Astrocyte (in vitro differentiated cells and primary cell): Measurements from ENCODE around the gene TRERF1. TPM values are rescaled to one million over a fixed set of nuclear protein-coding genes. Genes with fewer than 3 reads are reported as not detected.
A peak's percentile ranks its signal among the peaks of the same experiment; 100 is the strongest.

Source experiments
- DNase-seq: peaks from one replicate; pipeline ENCODE4 v3.0.0-alpha.2; 2010; ENCODE audit warnings: low read depth
- FAIRE-seq: peaks from 2 replicates; lab custom pipeline; 2011; peaks lifted over from hg19 to GRCh38; lab: Jason Lieb, UNC
- H2AFZ ChIP-seq: 2 replicates; pipeline ENCODE4 v1.6.0; 2012; ENCODE audit warnings: low read depth, low read length, inconsistent platforms
- H3K27ac ChIP-seq: 2 replicates; pipeline ENCODE4 v1.5.1; 2011; ENCODE audit warnings: low read depth, low read length, inconsistent platforms
- H3K27me3 ChIP-seq: 2 replicates; pipeline ENCODE4 v1.6.0; 2011; ENCODE audit warnings: low read length, inconsistent platforms; ENCODE audit not compliant: insufficient read depth
- H3K36me3 ChIP-seq: 2 replicates; pipeline ENCODE4 v1.5.1; 2011; ENCODE audit warnings: low read length, inconsistent platforms; ENCODE audit not compliant: insufficient read depth
- H3K4me1 ChIP-seq: 2 replicates; pipeline ENCODE4 v1.5.1; 2011; ENCODE audit warnings: low read length, inconsistent platforms; ENCODE audit not compliant: insufficient read depth
- H3K4me2 ChIP-seq: 2 replicates; pipeline ENCODE4 v1.6.0; 2012; ENCODE audit warnings: low read length, inconsistent platforms
- H3K4me3 ChIP-seq: 2 replicates; pipeline ENCODE4 v1.5.1; 2011; ENCODE audit warnings: low read depth, mild to moderate bottlenecking, low read length, inconsistent platforms; ENCODE audit not compliant: insufficient read depth
- H3K79me2 ChIP-seq: 2 replicates; pipeline ENCODE4 v1.6.0; 2012; ENCODE audit warnings: mild to moderate bottlenecking, low read length, inconsistent platforms; ENCODE audit not compliant: insufficient read depth
- H3K9ac ChIP-seq: 2 replicates; pipeline ENCODE4 v1.6.0; 2012; ENCODE audit warnings: mild to moderate bottlenecking, low read length, inconsistent platforms
- H3K9me3 ChIP-seq: 2 replicates; pipeline ENCODE4 v1.5.1; 2012; ENCODE audit warnings: low read depth, mild to moderate bottlenecking, low read length, inconsistent platforms; ENCODE audit not compliant: insufficient read depth
- H4K20me1 ChIP-seq: 2 replicates; pipeline ENCODE4 v1.6.0; 2012; ENCODE audit warnings: low read length, inconsistent platforms; ENCODE audit not compliant: insufficient read depth
- H3K27ac Mint-ChIP-seq: one replicate; pipeline ENCODE4 v1.8.0; 2021; ENCODE audit warnings: mild to moderate bottlenecking, mixed read lengths; ENCODE audit not compliant: unreplicated experiment
- H3K27me3 Mint-ChIP-seq: one replicate; pipeline ENCODE4 v1.8.0; 2021; ENCODE audit warnings: low read depth, mixed read lengths; ENCODE audit not compliant: unreplicated experiment
- H3K36me3 Mint-ChIP-seq: one replicate; pipeline ENCODE4 v1.8.0; 2021; ENCODE audit warnings: low read depth, mixed read lengths; ENCODE audit not compliant: unreplicated experiment
- H3K4me1 Mint-ChIP-seq: one replicate; pipeline ENCODE4 v1.8.0; 2021; ENCODE audit warnings: low read depth, mixed read lengths; ENCODE audit not compliant: unreplicated experiment
- H3K4me3 Mint-ChIP-seq: one replicate; pipeline ENCODE4 v1.8.0; 2021; ENCODE audit warnings: mild to moderate bottlenecking, moderate library complexity, mixed read lengths; ENCODE audit not compliant: unreplicated experiment
- H3K9me3 Mint-ChIP-seq: one replicate; pipeline ENCODE4 v1.8.0; 2021; ENCODE audit warnings: mild to moderate bottlenecking, mixed read lengths; ENCODE audit not compliant: unreplicated experiment
- EZH2 ChIP-seq: IDR thresholded peaks from 2 replicates; pipeline ENCODE4 v1.6.1; 2012; ENCODE audit warnings: mild to moderate bottlenecking, low read length, inconsistent platforms; ENCODE audit not compliant: insufficient read depth
- total RNA-seq: library from RNA; stranded (reverse); gene quantifications from 2 replicates; pipeline ENCODE4 v1.2.1, GENCODE V29; 2021
- TF ChIP-seq, protein P1 (sequence below): IDR thresholded peaks from 2 replicates; pipeline ENCODE4 v1.5.1; 2011; ENCODE audit warnings: low read depth, mild to moderate bottlenecking, inconsistent platforms, low read length, moderate library complexity; ENCODE audit not compliant: insufficient read depth

TRERF1 gene
- total RNA-seq, 1 donor from 2014 or later = 8.6 TPM

DNA sequence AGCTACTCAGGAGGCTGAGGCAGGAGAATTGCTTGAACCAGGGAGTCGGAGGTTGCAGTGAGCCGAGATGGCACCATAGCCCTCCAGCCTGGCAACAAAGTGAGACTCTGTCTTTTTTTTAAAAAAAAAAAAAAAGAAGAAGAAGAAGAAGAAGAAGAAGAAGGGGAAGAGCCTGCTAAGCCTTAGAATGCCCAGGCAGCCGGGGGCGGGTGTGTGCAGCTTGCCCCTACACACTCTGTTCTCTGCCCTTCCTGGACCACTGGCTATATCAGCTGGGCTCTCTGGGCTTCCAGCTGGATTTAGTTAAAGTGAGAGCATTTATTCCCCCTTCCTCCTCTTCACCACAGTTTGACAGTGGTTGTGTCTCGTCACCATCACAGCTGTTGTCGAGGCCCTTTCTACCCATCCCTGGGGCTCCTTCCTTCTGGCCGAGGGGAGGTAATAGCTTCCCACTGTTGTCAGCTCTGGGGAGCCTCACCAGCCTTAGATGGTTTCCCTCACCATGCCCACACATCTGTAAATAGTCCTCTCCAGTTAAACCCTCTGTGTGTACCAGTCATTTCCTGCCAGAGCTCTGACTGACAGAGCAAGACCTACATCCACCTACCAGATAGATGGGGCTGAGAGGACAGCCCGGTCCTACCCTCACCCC is 77.6 kb downstream of the TRERF1 start:
- peak overlapping the region; percentile 34 for H3K27ac Mint-ChIP-seq
- Histone ChIP-seq H3K9me3 (no peaks in the 10 kb centered on the region), H3K27ac (no peak overlapping the region), H3K4me2 (no peak overlapping the region), H3K36me3 (no peaks in the 10 kb centered on the region), H3K79me2 (peaks cover 11% of the 10 kb centered on the region), H3K9ac (no peak overlapping the region), H3K4me1 (no peaks in the 10 kb centered on the region), H4K20me1 (peaks cover 28% of the 10 kb centered on the region), H3K4me3 (no peak overlapping the region), H3K27me3 (no peaks in the 10 kb centered on the region), H2AFZ (no peak overlapping the region)
- no peaks in the 10 kb centered on the region for H3K27me3 Mint-ChIP-seq
- peaks cover 3% of the 10 kb centered on the region for H3K4me1 Mint-ChIP-seq
- H3K9me3 Mint-ChIP-seq = no peaks in the 10 kb centered on the region
- TF ChIP-seq EZH2 = no peak
- TF ChIP-seq, protein P1, sequence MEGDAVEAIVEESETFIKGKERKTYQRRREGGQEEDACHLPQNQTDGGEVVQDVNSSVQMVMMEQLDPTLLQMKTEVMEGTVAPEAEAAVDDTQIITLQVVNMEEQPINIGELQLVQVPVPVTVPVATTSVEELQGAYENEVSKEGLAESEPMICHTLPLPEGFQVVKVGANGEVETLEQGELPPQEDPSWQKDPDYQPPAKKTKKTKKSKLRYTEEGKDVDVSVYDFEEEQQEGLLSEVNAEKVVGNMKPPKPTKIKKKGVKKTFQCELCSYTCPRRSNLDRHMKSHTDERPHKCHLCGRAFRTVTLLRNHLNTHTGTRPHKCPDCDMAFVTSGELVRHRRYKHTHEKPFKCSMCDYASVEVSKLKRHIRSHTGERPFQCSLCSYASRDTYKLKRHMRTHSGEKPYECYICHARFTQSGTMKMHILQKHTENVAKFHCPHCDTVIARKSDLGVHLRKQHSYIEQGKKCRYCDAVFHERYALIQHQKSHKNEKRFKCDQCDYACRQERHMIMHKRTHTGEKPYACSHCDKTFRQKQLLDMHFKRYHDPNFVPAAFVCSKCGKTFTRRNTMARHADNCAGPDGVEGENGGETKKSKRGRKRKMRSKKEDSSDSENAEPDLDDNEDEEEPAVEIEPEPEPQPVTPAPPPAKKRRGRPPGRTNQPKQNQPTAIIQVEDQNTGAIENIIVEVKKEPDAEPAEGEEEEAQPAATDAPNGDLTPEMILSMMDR = no peak
- FAIRE-seq = no peak
- H3K36me3 Mint-ChIP-seq = peaks cover 5% of the 10 kb centered on the region
- DNase-seq = no peak
- H3K4me3 Mint-ChIP-seq = no peak overlapping the region

DNA sequence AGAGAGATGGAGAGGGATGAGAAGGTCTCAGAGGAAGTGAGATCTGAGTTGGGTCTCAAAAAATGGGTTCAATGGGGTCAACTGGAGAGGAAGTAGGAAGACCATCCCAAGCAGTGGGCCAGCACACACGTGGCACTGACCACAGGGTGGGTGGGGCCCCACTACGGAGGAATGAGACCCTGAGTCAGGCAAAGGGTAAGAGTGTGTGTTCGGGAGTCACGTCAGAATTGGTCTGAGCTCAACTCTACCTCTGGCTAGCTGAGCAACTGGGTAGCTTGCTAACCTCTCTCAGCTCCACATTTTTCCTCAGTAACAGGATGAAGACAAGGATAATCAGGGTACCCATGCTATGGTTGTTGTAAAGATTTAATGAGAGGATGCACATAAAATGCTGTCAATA is 79.0 kb downstream of the TRERF1 start:
- peaks cover 7% of the 10 kb centered on the region for H3K36me3 Mint-ChIP-seq
- Histone ChIP-seq H4K20me1 (peaks cover 26% of the 10 kb centered on the region), H3K27ac (no peak overlapping the region), H3K27me3 (no peaks in the 10 kb centered on the region), H3K9me3 (no peaks in the 10 kb centered on the region), H3K79me2 (peaks cover 19% of the 10 kb centered on the region), H2AFZ (no peak overlapping the region), H3K4me3 (no peak overlapping the region), H3K4me1 (peaks cover 6% of the 10 kb centered on the region), H3K9ac (no peak overlapping the region), H3K4me2 (no peak overlapping the region), H3K36me3 (no peaks in the 10 kb centered on the region)
- H3K27ac Mint-ChIP-seq = peak overlapping the region; percentile 1
- H3K9me3 Mint-ChIP-seq = no peaks in the 10 kb centered on the region
- no peaks in the 10 kb centered on the region for H3K27me3 Mint-ChIP-seq
- TF ChIP-seq, protein P1 = no peak
- TF ChIP-seq EZH2 = no peak
- DNase-seq (no peak), FAIRE-seq (no peak)
- H3K4me3 Mint-ChIP-seq = no peak overlapping the region
- peaks cover 9% of the 10 kb centered on the region for H3K4me1 Mint-ChIP-seq

DNA sequence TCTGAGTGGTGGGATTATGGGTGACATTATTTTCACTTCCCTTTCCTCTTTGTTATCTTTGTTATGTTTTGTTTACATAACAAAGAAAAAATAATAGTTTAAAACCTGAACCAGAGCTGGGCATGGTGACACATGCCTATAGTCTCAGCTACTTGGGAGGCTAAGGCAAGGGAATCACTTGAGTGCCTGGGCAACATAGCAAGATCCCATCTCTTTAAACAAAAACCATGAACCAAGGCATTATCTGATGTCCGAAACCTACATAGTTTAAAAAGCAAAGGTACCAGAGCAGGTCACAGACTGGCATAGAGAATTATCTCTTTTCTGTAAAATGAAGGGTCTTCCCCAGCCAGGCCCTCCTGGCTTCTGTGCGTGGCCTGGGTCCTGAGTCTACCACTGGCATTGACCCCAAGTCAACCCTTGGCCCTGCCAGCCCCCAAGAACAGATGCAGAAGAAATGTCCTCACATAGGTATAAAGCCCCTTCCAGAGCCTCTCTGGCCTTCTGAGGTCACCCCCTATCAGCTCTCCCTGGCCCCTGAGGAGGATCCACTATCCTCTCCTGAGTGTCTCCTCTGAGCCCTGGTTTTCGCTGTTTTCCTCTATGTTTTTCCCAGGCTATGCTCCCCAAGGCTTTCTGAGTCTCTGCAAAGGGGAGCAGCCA is 81.3 kb downstream of the TRERF1 start:
- Mint-ChIP-seq H3K36me3 (peaks cover 11% of the 10 kb centered on the region), H3K27ac (no peak overlapping the region), H3K27me3 (no peaks in the 10 kb centered on the region), H3K4me3 (no peak overlapping the region), H3K9me3 (no peaks in the 10 kb centered on the region), H3K4me1 (peaks cover 12% of the 10 kb centered on the region)
- Histone ChIP-seq H3K9me3 (no peaks in the 10 kb centered on the region), H3K36me3 (no peaks in the 10 kb centered on the region), H3K79me2 (peaks cover 27% of the 10 kb centered on the region), H3K9ac (no peak overlapping the region), H3K27me3 (no peaks in the 10 kb centered on the region), H3K4me3 (no peak overlapping the region), H3K27ac (no peak overlapping the region), H4K20me1 (peaks cover 22% of the 10 kb centered on the region), H3K4me1 (peaks cover 13% of the 10 kb centered on the region), H3K4me2 (no peak overlapping the region), H2AFZ (no peak overlapping the region)
- no peak for DNase-seq
- no peak for FAIRE-seq
- TF ChIP-seq EZH2 = no peak
- TF ChIP-seq, protein P1 = no peak
